Midbrain (tissue), 1 donor: ENCODE data around the gene FMO5.
"Not testable (repeated sequence)": the region's sequence is repeated elsewhere in the genome, so short reads cannot be mapped to it uniquely, and the experiment has no call there.

Experiments
- DNase-seq: peaks from one replicate; lab custom pipeline; 2025; lab: John Stamatoyannopoulos, UW

FMO5 gene

DNA sequence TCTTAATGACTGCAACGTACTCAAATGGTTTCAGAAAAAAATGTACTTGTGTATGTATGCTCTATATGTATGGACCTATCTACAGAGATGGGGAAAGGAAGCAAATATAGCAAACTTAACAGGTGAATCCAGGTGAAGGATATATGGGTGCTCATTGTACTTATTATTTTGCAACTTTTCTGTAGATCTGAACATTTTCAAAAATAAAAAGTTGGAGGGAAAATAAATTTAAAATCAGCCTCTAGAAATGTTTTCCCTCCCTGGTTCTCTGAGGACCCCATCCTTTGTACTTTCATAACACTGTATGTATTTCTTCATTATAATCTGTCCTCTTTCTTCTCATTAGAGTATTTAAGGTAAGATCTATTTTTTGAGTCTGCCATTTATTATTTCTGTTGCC is 17.9 kb downstream of the FMO5 start:
- DNase-seq, result no peak

DNA sequence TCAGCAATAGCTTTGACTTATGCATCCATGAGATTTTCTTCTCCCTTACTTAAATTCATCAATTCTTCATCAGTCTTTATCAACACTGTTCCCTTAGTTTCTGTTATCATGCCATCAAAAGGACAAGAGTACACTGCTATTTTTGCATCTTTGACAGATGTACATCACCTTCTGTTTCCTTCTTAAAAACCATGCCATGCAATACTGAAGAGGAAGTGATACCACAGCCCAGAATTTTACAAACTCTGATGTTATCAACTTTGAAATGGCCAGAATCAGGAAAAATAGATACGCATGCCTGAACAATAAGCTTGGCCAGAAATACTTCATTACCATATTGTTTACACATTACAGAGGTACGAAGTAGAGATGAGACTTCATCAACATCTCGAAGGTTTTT is 21.1 kb downstream of the FMO5 start:
- no peak for DNase-seq

DNA sequence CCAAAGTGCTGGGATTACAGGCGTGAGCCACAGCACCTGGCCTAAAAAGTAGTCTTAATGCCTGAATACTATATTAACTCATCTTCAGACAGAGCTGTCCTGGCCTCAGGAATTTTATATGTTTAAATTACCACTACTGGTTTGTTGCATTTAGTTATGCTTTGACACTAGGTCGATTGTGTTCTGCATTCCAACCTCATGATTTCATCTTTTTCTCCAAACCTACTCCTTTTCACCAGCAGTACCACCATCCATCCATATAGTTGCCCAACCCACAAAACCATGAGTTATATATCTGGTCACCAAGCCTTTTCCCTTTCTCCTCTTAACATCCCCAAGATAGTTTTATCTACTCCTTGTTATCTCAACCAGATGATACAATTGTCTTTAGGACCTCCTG is 22.6 kb downstream of the FMO5 start:
- no peak for DNase-seq

DNA sequence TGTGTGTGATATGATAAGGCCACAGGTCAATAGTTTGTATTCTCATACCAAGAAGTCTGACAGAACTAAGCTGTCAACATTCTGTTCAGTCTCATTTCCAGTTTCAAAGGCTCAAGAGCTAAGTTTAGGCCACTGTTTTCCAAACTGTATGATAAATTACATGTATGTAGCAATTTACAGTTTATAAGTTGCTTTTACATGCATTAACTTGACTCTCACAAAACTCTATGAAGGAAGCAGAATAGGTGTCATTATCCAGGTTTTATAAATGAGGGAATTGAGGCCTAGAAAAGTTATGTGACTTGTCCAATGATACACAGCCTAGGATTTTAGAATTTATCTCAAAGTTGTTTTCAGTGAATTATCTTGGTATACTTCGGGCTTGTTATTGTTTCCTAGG is 23.4 kb downstream of the FMO5 start:
- DNase-seq, result no peak

DNA sequence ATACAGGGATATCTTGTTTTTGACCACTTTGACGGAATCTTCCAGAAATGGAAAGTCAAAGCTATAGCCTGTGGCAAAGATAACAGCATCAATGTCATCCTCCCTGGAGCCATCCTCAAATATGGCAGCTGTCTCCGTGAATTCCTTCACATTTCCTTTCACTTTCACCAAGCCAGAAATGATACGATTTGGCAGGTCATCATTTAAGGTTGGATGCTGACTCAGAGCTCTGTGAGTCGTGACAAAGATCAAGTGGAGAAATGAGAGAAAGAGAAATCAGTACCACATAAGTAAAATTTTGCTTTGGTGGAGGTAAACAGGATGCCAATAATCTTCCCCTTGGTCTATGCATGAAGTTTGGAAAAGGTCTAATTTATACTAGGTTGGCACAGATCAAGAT is 23.9 kb downstream of the FMO5 start:
- DNase-seq, result no peak

DNA sequence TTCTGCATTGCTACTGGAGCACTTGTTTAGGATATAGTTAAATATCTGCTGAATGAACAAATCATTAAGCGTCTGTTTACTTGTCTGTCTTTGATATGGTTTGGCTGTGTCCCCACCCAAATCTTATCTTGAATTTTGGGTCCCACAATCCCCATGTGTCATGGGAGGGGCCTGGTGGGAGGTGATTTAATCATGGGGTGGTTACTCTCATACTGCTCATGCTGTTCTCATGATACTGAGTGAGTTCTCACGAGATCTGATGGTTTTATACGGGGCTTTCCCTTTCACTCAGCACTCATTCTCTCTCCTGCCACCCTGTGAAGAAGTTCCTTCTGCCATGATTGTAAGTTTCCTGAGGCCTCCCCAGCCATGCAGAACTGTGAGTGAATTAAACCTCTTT is 27.8 kb downstream of the FMO5 start:
- DNase-seq, result not testable (repeated sequence)

DNA sequence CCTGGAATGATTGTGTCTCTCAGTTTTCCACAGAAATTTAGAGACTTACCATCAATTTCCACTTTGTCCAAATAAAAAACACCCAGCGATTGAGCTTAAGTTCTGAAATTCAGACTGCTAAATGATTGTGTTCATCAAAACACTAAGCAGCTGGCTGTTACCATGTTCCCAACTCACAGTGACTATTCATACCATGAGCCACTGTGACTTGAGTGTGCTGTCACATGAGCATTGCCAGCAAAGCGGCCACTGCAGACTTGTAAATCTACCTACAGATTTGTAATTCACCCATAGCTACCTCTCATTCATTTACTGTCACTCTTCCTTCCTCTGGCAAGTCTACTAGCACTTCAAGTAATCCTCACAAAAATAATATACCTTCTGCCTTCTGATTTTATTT is 35.6 kb downstream of the FMO5 start:
- no peak for DNase-seq

DNA sequence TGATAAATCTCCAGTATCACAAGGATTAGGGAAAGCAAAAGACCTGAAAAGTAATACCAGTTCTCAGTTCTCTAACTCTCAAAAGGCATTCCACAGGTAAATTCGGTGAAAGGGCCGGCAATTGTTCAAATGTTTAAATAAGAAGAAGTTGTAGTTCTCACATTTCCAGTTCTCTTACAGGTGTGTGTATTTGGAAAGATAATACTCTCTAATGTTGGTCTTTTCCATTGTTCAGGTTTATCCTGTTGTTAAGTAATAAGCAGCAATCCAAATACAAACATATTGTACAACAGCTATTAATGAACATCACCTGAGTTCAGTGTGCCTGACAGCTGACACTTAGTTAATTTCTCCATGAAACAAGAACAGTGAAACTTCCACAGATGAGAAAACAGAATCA is 39.7 kb downstream of the FMO5 start:
- DNase-seq, result no peak

DNA sequence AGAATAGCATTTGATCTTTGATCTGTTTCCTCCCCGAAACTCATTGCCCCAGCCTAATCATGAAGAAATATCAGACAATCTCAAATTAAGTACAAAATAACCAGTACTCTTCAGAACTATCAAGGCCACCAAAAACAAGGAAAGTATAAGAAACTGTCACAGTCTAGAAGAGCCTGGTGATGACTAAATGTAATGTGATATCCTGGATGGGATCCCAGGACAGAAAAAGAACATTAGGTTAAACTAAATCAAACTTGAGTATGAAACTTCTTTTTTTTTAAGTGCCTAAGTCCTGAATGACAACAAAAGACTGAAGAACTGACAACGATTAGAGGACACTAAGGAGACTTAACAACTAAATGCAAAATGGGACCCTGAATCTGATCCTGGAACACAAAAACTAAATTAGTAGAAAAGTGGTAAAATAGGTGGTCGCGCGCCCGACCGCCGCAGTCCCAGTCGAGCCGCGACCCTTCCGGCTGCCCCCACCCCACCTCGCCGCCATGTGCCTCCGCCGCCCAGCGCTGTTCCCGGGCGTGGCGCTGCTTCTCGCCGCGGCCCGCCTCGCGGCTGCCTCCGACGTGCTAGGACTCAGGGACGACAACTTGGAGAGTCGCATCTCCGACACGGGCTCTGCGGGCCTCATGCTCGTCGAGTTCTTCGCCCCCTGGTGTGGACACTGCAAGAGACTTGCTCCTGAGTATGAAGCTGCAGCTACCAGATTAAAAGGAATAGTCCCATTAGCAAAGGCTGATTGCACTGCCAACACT is 47.3 kb downstream of the FMO5 start:
- DNase-seq, result no peak

DNA sequence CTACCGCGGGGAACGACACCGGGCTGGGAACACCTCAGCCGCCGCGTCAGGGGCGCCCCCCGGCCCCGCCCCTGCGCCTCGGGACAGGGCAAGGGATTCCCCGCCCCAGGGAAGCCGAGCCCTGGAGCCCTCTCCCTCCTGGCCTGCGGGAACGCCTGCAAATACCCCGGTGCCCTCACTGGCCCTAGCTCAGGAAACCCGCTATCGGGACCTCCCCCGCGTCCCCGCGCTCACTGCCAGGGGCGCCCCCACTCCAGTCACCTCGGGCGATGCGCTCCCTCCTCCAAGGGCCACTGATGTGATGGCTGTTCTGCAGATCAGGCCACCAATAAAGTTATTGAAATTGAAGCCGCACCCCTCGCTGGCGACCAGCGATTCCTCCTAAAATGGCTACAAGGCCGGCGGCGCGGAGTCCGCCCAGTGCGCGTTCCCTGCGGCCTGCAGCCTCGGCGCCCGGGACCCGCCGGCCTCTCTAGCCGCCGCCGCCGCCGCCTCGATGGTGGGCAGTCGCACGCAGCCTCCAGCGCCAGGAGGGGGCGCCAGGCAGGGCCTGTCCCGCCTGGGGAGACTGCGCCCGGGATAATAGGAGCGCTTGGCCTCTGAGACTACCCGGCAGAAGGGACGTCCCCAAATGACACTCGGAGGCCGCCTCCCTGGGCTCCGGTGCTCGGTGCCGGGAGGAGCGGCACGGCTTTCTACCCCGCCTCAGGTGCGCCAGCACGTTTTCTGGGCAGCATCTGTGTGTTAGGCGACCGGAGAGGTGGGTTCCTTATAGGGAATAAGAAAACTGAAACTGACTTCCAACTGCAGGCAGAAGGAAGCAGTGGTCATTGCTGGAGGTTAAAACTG is 52.7 kb downstream of the FMO5 start, which contains the start of gene PRKAB2:
PRKAB2 (minus strand) TSS at position 303 of the 849 bp plus-strand sequence. CDS start 326 bp downstream, outside the sequence.
- DNase-seq, result peak; percentile 95

DNA sequence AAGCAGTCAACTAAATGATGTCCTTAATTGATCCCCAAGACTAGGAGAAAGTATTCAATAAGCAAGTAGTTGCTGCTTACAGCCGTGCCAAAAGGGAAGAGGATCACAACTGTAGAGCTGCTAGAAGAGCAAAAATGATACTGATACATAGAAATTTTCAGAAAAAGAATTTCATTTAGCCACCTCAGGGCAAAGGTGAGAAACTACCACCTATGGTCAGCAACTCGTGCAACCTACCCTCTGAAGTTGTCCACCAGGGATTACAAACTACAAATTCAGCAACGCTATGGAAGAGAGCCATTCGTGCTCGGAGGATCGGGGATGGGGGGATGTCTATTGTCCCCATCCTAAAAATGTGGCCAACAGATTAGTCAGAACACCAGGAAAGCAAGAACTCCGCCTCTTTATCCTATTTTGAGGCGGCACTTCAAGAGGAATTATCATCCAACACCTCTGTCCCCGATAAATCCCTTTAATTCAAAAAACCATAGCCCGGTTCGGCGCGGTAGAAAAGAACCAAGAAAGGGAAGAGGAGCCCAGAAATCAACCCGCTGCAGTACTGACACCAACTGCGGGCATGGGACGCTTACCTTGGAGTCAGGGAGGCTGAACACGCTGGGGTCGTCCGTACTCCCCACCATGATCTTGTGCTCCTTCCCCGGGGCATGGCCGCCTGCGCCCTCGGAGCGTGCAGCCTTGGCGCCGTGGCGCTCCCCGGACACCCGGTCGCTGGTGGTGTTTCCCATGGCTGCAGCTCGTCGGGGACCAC is 53.6 kb downstream of the FMO5 start:
- peak; percentile 41 for DNase-seq

DNA sequence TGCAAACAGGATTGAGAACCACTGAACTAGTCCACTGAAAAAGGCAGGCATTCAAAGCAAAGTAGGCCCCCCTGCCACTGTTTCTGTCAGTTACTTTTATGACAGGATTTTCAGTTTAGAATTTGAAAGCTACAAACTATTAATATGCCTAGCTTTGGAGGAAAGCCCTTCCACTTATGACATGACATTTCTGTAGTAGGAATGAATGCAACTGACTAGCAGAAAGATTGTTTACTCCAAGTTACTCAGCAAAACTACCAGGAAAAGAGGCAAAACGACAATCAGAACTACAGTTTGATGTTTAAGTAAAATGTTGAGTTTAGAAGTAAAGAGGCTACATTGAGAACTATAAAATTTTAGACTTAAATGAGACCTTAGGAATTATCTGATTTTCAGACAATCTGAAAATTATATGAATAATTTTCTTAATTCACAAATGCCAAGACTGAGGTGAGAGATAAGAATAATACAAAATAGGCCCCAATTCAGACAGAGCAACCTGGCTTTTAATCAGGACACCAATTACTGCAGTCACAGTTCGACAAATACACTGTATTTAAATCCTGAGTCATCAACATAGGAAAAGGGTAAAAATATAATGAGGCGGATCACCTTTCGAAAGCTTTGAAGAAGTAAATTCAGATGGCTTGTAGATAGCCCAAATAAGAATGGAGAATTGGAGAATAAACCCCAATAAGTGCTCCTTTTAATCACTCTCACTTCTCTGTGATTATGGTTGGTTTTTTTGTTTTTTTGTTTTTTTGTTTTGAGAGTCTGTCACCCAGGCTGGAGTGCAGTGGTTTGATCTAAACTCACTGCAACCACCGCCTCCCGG is 55.1 kb downstream of the FMO5 start:
- no peak for DNase-seq

DNA sequence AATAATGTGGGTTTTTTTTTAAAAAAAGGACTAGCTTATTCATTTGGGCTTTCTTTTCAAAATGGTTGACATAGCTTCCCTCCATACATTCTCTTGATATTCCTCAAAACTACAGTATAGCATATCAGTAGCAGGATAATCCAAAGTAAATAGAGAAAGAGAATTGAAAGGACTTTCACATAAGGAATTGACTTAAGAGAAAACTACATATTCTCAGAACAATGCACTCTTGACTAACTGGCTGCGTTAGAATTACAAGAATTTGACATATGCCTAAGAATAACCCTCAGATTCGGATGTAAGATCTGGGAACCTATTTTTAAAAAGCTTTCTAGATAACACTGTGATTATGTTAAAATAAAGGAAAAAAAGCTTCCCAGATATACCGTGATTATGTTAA is 56.0 kb downstream of the FMO5 start:
- DNase-seq, result no peak

DNA sequence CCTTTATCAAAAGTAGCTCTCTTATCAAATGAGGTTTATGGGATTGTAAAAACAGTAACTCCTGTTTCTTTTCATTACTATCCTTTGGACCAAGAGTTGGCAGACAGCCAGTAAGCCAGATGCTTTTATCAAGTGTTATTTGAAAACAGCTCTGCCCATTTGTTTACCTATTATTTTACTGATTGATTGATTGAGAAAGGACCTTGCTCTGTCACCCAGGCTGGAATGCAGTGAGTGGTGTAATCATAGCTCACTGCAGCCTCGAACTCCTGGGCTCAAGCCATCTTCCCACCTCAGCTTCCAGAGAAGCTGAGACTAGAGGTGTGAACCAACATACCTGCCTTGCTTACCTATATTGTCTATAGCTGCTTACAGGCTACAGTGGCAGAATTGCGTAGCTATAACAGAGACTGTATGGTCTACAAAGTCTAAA is 56.5 kb downstream of the FMO5 start:
- DNase-seq, result no peak

DNA sequence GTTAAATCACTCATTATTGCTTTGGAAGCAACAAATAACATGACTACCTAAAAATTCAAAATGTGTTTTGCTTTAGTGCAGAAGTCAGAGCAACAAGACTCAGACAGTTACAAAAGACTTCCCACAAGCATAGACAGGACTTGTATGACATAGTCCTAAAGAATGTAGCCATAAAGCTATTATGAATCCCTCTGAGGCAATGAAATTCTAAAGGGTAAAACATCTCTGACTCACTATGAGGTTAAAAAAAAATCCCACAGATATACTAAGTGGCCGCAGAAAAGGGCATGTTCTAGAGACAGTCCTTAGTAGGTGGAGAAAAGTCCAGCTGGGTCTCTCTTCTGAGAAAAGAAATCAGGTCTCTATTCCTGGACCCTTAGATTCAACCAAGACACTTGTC is 57.8 kb downstream of the FMO5 start:
- no peak for DNase-seq

DNA sequence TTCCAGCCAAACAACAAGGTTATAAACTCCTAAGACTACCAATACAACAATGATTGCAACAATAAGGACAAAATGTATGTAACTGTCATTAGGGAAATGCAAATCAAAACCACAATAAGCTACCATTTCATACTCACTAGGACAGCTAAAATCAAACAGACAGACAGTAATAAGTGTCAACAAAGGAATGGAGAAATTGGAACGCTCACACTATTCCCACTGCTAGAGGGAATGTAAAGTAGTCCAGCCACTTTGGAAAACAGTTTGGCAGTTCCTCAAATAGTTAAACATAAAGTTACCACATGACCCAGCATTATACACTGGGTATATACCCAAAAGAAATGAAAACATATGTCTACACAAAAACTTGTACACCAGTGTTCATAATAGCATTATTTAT is 62.1 kb downstream of the FMO5 start:
- DNase-seq, result no peak

DNA sequence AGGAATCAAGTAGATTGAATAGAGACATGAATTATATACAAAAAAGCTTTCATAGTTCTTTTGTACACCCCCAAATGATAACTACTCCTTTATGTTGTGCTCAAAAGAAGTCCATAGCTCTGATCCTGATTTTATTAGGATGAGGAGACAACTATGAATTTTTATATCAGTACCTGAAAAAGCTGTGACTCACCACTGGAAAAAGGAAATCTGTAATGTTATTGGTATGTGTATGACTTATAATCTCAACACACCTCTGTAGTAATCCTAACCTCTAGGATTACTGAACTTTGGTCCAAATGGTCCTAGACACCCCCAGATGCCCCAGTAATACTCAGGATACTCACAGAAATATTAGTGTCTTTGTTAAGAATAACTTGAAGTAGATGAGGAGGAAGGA is 63.0 kb downstream of the FMO5 start:
- DNase-seq, result no peak

DNA sequence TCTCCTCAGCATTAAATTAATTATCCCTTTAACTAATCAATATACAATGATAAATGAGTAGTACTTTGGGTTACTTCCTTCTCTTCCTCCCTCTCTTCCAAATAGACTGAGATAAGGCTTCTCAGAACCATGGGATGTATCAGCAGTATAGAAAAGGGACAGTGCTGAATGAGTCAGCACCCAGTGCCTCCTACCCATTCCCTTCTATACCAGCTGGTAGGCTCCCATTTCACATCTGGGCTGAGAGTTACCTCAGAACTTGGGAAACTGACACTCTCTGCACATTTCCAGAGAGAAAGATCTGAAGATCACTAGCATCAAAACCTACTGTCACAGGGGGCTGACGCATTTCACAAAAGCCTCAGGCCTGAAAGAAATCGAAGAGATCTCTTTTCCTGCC is 68.0 kb downstream of the FMO5 start:
- DNase-seq, result not testable (repeated sequence)

DNA sequence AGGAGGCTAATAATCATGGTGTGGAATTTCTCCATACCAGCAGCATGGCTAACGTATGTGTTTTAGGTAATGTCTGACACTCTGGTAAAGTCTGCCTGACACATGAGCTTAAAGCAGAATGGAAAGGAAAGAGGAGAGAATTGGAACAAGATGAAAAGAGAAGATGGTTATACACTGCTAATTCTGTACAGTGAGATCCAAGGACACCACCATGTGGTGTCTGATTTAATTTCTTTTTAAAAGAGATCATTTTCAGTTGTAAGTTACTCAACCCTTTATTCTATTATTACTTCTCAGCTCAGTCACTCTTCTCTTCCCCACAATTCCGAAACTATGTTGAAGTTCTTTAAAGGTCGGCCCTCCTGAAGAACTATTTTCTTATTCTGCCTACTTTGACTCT is 68.5 kb downstream of the FMO5 start:
- no peak for DNase-seq

DNA sequence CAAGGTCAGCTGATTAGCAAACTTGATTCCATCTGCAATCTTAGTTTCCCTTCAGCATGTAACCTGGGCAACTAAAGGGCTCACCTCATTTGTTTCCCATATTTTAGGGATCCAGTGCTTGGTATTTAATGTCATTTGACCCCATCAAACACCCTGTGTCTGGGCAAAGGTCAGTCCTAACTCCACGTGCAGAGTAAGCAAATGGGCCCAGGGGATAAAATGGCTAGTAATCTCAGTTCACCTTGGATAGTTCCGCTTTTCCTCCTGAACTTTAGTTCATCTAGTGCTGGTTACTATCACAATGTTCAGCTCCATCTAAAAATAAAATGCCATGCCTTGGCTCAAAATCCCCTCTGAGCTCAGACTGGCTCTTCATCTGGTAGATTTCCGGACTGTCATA is 72.4 kb downstream of the FMO5 start:
- no peak for DNase-seq

DNA sequence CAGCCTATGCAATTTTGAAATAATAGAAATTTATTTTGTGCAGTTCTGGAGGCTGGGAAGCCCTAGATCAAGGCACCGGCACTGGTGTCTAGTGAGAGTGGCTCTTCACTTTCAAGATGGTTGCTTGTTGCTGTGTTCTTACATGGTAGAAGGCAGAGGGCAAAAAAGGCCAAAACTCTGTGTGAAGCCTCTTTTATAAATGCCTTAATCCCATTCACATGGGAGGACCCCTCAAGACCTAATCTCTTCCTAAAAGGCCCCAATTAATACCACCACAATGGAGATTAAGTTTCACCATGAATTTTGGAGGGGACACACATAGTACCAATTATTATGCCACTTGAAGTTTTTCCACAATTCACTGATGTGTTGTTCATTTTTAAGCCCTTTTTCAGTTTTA is 73.9 kb downstream of the FMO5 start:
- no peak for DNase-seq

DNA sequence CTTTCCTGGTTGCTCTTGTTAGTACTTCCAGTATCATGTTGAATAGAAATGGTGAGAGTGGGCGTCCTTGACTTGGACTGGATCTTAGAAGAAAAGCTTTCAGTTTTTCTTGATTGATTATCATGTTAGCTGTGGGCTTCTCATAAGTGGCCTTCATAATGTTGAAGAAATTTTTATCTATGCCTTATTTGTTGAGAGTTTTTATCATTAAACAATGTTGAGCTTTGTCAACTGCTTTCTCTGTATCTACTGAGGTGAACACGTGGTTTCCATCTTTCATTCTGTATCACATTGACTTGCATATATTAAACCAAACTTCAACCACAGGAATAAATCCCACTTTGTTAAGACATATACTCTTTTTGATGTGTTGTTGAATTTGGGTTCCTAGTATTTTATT is 82.3 kb downstream of the FMO5 start:
- DNase-seq, result no peak
